Epithelial cell of proximal tubule (primary cell): ENCODE measurements around the gene ARHGEF3. TPM values are rescaled to one million over a fixed set of nuclear protein-coding genes. Genes with fewer than 3 reads are reported as not detected.

Source experiments
- DNase-seq: peaks from one replicate; pipeline ENCODE4 v3.0.0-alpha.2; 2011; ENCODE audit warnings: low read depth
- H3K4me3 ChIP-seq: 2 replicates; pipeline ENCODE4 v1.5.1; 2011; ENCODE audit warnings: low read depth, mild to moderate bottlenecking, low read length
- CTCF ChIP-seq: conservative IDR thresholded peaks from 2 replicates; pipeline ENCODE4 v1.5.1; 2012; ENCODE audit warnings: low read depth, mild to moderate bottlenecking, low read length
- total RNA-seq: library from RNA; depleted of rRNA; stranded (reverse); fragments of >200 nt; gene quantifications from 2 replicates; pipeline ENCODE4 v1.2.3, GENCODE V29; 2015

Gene ARHGEF3
- total RNA-seq, 1 donor from 2014 or later: 6.5 TPM

- no peak for DNase-seq
- no peak for TF ChIP-seq CTCF
- H3K4me3 ChIP-seq: no peak overlapping the region
Measured at GRCh38 chr3:56830884-56831283, 29.1 kb upstream of the ARHGEF3 start.

- DNase-seq: no peak
- H3K4me3 ChIP-seq: no peak overlapping the region
- no peak for TF ChIP-seq CTCF
Measured at GRCh38 chr3:56829533-56829932, 27.8 kb upstream of the ARHGEF3 start.

GRCh38 chr3:56826831-56827722, 25.3 kb upstream of the ARHGEF3 start:
- no peak overlapping the region for H3K4me3 ChIP-seq
- no peak for DNase-seq
- no peak for TF ChIP-seq CTCF

- DNase-seq: no peak
- TF ChIP-seq CTCF: no peak
- no peak overlapping the region for H3K4me3 ChIP-seq
Measured at GRCh38 chr3:56825567-56826438, 24.1 kb upstream of the ARHGEF3 start.

- H3K4me3 ChIP-seq: no peak overlapping the region
- no peak for TF ChIP-seq CTCF
- no peak for DNase-seq
Measured at GRCh38 chr3:56823984-56824703, 22.4 kb upstream of the ARHGEF3 start.

- no peak for DNase-seq
- TF ChIP-seq CTCF: no peak
Measured at GRCh38 chr3:56823421-56823926, 21.7 kb upstream of the ARHGEF3 start.

More at GRCh38 chr3:56823421-56823926, 21.7 kb upstream of the ARHGEF3 start:
- H3K4me3 ChIP-seq: no peak overlapping the region
